Renal pelvis (tissue), 4 donors: ENCODE data around the gene CABLES2. TPM values are rescaled to one million over a fixed set of nuclear protein-coding genes. Genes with fewer than 3 reads are reported as not detected.

Experiments used
- DNase-seq: peaks from one replicate; pipeline ENCODE4 v3.0.0-alpha.2; 2013
- polyA plus RNA-seq, 3 donors: library from polyadenylated mRNA; unstranded; fragments of 120-200 nt; gene quantifications; one replicate each; pipeline ENCODE4 v1.2.1, GENCODE V29; 2013; ENCODE audit not compliant: insufficient read length in 3 of 3

The CABLES2 gene
- polyA plus RNA-seq, 3 donors: 8.6 to 13.8 (median 10.1) TPM

DNA sequence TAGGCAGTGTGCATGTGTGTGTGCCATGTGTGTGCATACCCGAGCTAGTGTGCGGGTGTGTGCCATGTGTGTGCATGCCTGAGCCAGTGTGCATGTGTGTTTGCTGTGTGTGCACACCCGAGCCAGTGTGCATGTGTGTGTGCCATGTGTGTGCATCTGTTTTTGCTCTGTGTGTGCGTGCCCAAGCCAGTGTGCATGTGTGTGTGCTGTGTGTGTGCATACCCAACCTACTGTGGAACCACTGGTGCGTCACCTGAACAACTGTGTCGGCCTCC lies 14.6 kb upstream of the CABLES2 start:
- DNase-seq: no peak

DNA sequence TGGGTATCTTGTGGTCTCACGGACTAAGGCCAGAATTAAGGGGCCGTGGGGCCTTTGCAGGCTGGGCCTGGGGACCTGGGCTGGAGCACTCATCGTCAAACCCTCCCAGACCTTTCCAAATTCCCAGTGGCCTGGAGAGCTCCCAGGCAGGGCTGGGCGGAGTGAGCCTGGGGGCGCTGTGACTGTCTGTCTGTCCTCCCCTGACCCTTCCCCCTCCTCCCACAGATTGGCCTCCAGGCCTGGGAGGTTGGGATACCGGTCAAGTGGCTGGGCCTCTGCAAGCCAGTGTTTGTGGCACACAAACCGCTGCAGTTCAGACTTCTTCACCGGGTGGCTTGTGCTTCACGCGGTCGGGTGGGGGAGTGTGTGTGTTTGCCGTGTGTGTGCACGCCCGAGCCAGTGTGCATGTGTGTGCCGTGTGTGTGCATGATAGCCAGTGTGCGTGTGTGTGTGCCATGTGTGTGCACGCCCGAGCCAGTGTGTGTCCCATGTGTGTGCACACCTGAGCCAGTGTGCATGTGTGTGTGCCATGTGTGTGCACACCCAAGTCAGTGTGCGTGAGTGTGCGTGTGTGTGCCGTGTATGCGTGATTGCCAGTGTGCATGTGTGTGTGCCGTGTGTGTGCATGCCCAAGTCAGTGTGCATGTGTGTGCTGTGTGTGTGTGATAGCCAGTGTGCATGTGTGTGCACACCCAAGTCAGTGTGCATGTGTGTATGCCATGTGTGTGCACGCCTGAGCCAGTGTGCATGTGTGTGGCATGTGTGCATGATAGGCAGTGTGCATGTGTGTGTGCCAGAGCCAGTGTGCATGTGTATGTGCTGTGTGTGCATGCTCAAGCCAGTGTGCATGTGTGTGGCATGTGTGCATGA lies 14.0 kb upstream of the CABLES2 start:
- no peak for DNase-seq

DNA sequence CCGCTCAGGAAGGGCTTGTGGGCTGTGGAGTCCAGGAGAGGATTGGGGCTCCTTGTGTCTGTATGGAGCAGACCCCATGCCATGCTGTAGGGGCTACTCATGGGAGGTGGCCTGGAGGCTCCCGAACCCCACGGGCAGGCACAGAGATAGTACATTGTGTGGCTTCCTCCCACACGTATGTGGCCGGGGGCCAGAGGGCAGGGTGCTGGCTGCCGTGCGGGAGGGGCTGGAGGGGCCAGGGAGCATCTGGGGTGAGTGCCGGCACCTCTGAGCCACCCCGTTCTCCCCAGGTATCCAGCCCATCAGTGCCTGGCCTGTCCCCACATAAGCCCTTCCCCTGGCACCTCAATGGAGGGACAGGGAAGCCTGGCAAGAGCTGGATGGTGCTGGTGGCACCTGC lies 12.7 kb upstream of the CABLES2 start:
- no peak for DNase-seq

DNA sequence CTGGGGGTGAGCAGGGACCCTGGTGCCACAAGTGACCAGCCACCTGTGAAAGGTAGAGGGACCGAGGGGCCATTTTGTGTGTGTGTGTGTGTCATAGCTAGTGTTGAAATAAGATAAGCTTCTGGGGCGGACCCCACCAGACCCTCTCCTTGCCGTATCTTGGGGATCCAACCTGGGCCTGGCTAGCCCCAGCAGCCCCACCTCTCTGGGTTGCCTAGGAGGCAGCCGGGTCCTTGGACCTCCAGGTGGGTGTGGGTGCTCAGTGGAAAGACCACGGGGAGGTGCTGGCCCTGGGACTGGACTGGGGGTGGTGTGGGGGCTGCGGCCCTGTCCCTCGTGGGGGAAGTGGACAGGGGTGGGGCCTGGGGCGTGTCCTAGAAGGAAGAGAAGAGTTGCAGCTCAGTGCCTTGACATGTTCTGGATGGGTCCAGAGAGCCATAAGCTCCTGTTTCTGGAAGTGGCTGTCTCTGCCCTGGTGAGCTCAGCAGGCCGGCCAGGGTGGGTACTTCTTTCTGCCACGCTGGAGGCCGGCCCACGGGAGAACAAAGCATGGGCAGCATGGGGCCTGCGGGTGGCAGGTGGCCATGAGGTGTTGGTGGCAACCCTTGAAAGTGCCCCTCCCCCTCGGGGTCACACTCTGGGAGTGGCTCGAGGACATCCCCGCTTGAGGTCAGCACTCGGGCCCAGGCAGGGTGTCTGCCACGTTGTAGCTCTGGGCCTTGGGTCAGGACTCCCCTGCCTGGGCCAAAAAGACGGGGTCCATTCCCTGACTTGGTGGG lies 11.8 kb upstream of the CABLES2 start:
- no peak for DNase-seq

GRCh38 chr20:62417981-62418708 lies 11.1 kb upstream of the CABLES2 start:
- no peak for DNase-seq

- no peak for DNase-seq
Measured at GRCh38 chr20:62416651-62417637, 9.9 kb upstream of the CABLES2 start.

GRCh38 chr20:62415354-62416111 lies 8.4 kb upstream of the CABLES2 start:
- DNase-seq: no peak

DNA sequence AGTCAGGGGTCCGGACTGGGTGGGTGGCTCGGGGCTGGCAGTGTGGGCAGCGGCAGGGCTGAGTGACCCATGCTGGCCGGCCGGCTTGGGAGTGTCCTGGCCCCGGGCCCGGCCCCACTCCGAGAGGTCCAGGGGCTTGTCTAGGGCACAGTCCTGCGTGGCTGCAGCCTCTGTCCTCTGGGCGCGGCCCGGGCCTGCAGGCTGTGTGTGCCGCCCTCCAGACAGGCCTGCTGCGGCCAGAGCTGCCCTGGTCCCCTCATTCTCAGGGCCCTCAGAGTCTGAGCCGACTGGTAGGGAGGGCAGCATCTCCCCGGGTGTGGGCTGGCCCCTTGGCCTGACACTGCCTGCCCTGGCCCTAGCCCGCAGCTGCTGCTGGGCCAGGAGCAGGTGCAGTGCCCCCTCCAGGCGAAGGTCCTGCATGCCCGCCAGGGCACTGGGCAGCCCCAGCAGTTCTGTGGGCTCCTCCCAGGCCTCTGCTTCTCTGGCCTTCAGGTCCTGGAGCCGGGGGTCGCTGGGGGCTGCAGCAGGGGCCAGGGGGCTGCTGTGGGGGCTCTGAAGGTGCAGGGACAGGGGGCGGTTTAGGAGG lies 6.9 kb upstream of the CABLES2 start:
- DNase-seq: no peak

GRCh38 chr20:62413025-62413570 lies 6.0 kb upstream of the CABLES2 start:
- no peak for DNase-seq

DNA sequence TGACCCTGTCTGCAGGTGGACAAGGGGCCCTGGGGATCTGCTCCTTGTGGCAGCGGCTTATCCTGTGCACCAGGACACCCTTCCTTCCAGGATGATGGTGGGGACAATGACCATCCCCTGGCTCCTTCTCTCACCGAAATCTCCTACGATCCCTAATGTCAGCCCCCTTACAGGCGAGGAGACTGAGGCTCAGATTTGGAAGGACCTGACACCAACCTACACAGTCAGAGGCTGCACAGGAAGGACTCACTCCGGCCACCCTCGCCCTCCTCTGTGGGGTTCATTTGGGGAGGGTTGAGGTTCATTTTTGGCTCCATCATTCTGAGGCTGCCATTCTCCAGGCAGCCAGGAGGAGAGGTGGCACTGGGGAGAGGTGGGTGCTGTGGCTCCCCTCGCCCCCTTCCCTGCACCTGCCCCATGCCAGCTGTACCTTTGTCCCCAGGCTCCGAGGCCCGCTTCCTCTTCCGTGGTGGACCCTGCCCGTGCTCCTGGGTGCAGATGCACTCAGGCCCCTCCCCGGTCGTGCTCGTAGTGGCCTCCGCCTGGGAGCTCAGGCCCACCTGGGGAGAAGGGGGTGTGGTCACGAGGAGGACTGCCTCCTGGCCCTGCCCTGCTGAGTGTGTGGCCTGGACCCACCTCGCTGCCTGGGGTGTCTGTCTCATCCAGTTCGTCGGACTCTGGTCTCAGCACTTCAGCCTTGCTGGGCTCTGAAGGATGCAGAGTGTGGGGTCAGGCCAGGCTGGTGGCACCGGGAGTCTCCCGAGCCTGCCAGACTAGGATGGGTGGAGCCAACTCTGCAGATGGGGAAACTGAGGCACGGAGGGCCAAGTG lies 5.3 kb upstream of the CABLES2 start:
- DNase-seq: no peak

DNA sequence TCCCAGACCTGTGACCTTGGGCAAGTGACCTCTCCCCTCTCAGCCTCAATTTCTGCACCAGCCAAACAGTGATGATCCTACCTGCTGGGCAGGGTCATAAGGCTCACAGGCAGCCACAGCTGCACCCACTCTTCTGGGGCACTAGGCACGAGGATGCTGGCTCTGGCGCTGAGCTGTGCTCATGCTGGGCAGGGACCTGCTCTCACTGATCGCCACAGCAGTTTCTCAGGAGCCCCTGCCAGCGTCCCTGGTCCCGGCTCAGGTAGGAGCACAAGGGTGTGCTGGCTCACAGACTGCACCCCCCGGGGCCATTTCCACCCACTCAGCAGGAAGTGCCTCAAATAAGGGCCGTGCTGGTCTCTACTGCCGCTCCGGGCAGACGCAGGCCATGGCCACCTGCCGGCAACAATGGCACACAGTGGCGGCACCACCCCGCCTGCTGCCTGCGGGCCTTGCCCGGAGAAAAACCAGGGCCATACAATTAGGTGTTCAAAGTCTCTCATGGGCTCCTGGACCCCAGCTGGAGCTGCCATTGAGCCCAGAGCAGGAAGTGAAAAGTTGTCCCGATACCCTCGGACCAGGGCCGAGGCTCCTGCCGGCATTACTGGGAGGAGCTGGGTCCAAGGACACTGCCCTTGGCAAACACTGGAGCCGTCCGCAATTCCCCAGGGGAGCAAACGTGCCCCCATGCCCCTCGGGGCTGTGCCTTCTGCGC lies 4.6 kb upstream of the CABLES2 start:
- DNase-seq: no peak

- DNase-seq: no peak
Measured at GRCh38 chr20:62410746-62411478, 3.8 kb upstream of the CABLES2 start.

DNA sequence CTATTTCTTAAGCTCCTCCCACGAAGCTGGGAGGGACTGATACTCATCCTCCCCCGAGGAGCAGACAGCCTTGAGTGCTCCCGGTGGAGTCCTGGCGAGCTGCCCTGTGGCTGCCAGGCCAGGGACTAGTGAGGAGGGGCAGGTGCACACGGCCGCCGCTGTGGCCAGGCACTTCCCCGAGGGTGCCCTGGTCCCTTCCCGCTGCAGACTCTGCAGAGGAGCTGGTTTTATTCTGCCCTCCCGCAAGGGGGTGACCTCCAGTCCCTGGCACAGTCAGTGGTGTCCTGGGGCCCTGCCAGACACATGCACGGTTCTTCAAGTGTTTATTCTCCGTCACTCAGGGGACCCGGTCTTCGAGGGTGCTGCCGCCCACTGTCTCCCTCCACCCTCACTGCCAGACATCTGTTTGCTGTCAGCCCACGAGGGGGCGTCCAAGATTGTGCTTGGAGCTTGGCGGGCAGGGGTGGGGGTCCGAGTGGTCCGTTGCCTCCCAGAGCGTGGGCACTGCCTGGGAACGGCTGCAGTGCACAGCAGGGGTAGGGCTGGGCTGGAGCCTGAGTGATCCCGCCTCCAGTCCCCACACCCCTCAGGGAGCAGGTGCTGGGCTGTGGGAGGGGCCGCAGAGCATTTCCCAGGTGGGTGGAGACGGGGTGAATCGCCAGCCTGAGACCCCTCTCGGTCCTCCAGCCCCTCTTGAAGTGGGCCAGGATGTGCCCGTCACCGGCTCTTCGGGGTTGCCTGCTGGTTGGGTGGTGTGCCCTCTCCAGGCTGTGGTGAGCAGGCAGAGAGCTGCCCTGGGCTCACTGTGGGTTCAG lies 3.1 kb upstream of the CABLES2 start:
- DNase-seq: peak; percentile 73

- no peak for DNase-seq
Measured at GRCh38 chr20:62409086-62409853, 2.2 kb upstream of the CABLES2 start.

DNA sequence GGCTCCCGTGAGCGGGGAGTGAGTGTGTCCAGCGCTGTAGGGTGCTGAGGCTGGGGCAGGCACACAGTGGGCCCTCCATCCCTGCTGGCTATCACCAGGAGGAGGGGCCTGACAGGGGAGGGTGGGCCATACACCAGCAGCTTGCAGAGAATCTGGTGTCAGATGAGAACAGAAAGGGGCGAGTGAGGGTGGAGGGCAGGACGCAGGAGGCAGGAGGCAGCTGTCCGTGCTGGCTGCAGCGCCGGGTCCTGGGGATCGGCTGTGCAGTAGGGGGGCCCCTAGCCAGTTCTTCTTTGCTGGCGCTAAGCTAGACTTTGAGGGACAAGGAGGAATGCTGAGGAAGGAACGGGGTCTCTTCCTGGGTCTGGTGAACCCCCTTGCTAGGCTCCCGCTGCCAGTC lies 1.6 kb upstream of the CABLES2 start:
- DNase-seq: no peak

DNA sequence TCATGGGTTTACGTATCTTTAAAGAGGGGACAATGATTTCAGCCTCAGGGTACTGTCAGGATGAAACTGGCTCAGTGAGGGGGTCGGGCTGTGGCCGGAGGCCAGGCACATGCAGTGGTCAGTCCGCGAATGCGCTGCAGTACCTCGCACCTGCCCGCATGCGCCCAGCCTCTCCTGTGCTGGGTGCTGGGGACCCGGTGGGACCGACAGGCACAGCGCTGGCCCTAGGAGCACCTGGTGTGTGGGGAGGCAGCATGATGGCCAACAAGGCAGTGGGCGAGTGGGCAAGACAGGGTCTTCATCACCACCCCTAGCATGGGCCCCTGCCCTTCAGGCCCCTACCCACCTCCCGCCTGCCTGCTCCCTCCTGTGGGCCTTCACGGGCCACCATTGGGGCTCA lies 970 bp upstream of the CABLES2 start:
- no peak for DNase-seq
